Chondrocyte (in vitro differentiated cells): ENCODE data around the gene C1orf52. TPM values are rescaled to one million over a fixed set of nuclear protein-coding genes. Genes with fewer than 3 reads are reported as not detected.

Experiments used
- DNase-seq: peaks from one replicate; pipeline ENCODE4 v3.0.0; 2021; ENCODE audit warnings: mixed read lengths, low spot score
- H3K27ac Mint-ChIP-seq: one replicate; pipeline ENCODE4 v1.8.0; 2021; ENCODE audit warnings: mild to moderate bottlenecking, moderate library complexity, mixed read lengths; ENCODE audit not compliant: unreplicated experiment
- H3K27me3 Mint-ChIP-seq: 2 replicates; pipeline ENCODE4 v1.8.0; 2021; ENCODE audit warnings: low read depth, mixed read lengths
- H3K36me3 Mint-ChIP-seq: 2 replicates; pipeline ENCODE4 v1.8.0; 2021; ENCODE audit warnings: low read depth, mixed read lengths
- H3K4me1 Mint-ChIP-seq: 2 replicates; pipeline ENCODE4 v1.8.0; 2021; ENCODE audit warnings: low read depth, mild to moderate bottlenecking, mixed read lengths
- H3K4me3 Mint-ChIP-seq: one replicate; pipeline ENCODE4 v1.8.0; 2021; ENCODE audit warnings: mild to moderate bottlenecking, moderate library complexity, mixed read lengths; ENCODE audit not compliant: unreplicated experiment
- H3K9me3 Mint-ChIP-seq: 2 replicates; pipeline ENCODE4 v1.8.0; 2021; ENCODE audit warnings: low read depth, mixed read lengths
- total RNA-seq: library from RNA; stranded (reverse); gene quantifications from 3 replicates; pipeline ENCODE4 v1.2.1, GENCODE V29; 2021
- TF ChIP-seq, protein P1 (sequence below): fragments of 200-600 bp; sonication (generic); IDR thresholded peaks from 2 replicates; pipeline ENCODE4 v1.5.0; 2021; ENCODE audit warnings: antibody characterized with exemption, mild to moderate bottlenecking, moderate library complexity

The C1orf52 gene
- total RNA-seq, 1 donor from 2014 or later, result 31.3 TPM

DNA sequence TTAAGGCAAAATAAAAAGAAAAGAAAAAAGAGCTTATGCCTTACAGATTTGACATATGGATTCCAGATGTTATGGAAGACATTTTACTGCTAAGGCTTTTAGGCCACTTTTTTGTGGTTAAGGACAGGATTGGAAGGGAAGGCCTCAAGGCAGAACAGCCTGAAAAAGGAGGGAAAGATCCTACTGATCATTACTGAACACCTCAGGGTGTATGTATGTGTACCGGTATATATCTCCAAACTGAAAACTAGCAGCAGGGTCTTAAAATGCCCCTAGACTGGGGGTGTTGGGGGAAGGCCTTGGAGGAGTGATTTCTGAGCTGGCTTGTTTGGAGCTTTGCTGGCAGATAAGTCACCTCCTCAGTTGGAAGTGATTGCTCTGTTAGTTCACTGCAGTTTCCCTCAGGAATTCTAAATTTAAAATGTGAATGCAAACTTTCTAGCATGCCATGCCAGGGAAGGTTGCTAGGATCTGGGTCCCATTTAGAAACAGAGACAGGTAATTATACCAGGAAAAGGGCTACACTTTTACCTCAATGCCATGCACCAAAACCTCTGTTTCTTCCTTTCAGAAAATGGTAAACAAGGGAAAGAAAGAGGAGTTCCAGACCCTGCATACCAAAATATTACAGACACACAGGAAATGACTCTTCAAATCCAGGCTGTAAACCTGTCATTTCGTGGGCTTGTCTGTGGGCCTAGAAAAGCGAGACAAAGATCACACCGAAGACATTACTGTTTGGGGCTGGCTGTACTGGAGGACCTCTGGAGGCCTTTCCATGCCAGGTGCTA lies 15.0 kb downstream of the C1orf52 start:
- peak overlapping the region; percentile 78 for H3K27ac Mint-ChIP-seq
- H3K9me3 Mint-ChIP-seq, result peaks cover 2% of the 10 kb centered on the region
- H3K4me3 Mint-ChIP-seq, result no peak overlapping the region
- peaks cover 1% of the 10 kb centered on the region for H3K36me3 Mint-ChIP-seq
- no peak for DNase-seq
- TF ChIP-seq, protein P1, sequence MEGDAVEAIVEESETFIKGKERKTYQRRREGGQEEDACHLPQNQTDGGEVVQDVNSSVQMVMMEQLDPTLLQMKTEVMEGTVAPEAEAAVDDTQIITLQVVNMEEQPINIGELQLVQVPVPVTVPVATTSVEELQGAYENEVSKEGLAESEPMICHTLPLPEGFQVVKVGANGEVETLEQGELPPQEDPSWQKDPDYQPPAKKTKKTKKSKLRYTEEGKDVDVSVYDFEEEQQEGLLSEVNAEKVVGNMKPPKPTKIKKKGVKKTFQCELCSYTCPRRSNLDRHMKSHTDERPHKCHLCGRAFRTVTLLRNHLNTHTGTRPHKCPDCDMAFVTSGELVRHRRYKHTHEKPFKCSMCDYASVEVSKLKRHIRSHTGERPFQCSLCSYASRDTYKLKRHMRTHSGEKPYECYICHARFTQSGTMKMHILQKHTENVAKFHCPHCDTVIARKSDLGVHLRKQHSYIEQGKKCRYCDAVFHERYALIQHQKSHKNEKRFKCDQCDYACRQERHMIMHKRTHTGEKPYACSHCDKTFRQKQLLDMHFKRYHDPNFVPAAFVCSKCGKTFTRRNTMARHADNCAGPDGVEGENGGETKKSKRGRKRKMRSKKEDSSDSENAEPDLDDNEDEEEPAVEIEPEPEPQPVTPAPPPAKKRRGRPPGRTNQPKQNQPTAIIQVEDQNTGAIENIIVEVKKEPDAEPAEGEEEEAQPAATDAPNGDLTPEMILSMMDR, result peak; percentile 16
- peaks cover 46% of the 10 kb centered on the region for H3K4me1 Mint-ChIP-seq
- H3K27me3 Mint-ChIP-seq, result no peaks in the 10 kb centered on the region

DNA sequence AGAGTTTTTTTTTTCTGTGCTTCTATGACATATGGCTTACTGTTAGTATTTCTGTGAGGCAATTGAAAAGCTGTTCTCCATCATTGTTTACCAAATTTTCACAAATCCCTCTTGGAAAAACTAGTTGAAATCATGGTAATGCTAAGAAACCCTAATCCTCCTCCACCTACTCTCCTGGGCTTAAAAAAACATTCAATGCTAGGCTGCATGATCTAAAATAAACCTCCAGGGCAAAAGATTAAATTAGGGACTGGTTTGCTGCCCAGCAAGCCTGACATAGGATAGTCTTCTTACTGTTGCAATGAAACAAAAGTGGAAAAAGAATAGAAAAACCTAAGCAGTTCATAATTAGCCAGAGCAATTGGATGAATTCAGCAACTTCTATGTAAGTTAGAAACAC lies 16.1 kb downstream of the C1orf52 start:
- Mint-ChIP-seq H3K27ac (no peak overlapping the region), H3K4me3 (no peak overlapping the region), H3K9me3 (no peaks in the 10 kb centered on the region), H3K36me3 (no peaks in the 10 kb centered on the region), H3K27me3 (no peaks in the 10 kb centered on the region), H3K4me1 (peaks cover 46% of the 10 kb centered on the region)
- no peak for DNase-seq
- TF ChIP-seq, protein P1, result no peak

DNA sequence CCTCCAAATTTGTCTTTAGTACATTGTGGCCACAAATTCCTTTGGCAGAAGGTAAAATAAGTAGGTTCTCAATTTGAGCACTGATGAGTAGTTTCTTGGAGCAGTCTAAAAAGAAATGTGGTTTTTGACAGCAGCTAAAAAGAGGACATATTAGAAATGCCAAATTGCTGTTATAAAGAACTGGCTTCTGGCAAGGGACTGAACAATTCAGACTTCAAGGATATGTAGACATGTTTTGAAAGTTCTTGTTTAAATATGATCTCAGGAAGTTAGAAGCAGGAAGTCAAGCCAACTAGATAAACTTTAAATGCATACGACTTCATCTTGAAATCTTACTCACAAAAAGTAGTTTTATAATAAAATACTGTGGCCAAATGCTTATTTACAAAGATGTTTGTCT lies 18.8 kb downstream of the C1orf52 start:
- Mint-ChIP-seq H3K27me3 (no peaks in the 10 kb centered on the region), H3K4me3 (no peak overlapping the region)

DNA sequence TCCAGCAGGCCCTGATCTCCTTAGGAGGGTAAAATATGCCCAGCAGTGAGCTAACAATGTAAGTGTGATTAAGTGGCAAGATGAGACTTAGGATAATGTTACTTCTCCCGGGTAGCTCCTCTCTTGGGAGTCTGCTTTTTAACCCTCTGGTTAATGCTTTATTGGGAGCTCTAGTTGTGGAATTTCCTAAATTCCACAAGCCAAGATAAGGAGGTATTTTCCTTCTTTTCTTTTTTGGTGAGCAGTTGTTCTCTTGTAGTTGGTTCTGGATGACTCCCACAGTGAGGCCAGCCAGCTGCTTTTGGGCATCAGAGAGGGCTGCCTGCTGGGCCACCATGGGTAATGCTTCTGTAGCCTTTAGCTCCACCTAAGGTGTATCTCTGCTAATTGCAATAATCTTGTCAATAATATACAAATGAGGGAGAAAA lies 19.3 kb downstream of the C1orf52 start:
- Mint-ChIP-seq H3K36me3 (no peaks in the 10 kb centered on the region), H3K9me3 (no peaks in the 10 kb centered on the region), H3K27ac (peak overlapping the region; percentile 84), H3K4me3 (no peak overlapping the region), H3K4me1 (peaks cover 37% of the 10 kb centered on the region), H3K27me3 (no peaks in the 10 kb centered on the region)
- no peak for DNase-seq
- TF ChIP-seq, protein P1, result peak; percentile 61

More for the DNA sequence above, 18.8 kb downstream of the C1orf52 start:
- Mint-ChIP-seq H3K36me3 (no peaks in the 10 kb centered on the region), H3K4me1 (peaks cover 41% of the 10 kb centered on the region), H3K9me3 (no peaks in the 10 kb centered on the region), H3K27ac (peak overlapping the region; percentile 84)
- TF ChIP-seq, protein P1, result peak; percentile 3
- DNase-seq, result no peak

DNA sequence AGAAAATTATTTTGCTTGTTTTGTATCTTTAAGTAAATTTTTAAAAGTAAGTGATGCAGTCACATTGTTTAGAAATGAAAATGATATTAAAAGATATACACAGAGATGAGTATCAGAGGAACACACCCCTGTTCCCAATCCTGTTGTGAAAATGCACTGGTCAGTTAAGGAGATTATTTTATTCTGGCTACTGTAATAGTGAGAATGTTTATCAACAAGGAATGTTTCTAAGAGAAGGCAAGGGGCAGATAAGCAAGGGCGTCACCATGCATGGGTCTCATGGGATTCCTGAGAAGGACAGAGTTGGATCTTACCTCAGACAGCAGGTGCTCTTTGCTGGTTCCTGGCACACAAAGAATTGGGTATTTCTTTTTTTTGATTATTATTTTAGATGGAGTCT lies 21.8 kb downstream of the C1orf52 start:
- TF ChIP-seq, protein P1, result no peak
- peaks cover 18% of the 10 kb centered on the region for H3K4me1 Mint-ChIP-seq
- H3K27ac Mint-ChIP-seq, result no peak overlapping the region
- no peaks in the 10 kb centered on the region for H3K36me3 Mint-ChIP-seq
- H3K9me3 Mint-ChIP-seq, result no peaks in the 10 kb centered on the region
- no peak overlapping the region for H3K4me3 Mint-ChIP-seq
- H3K27me3 Mint-ChIP-seq, result no peaks in the 10 kb centered on the region
- no peak for DNase-seq
